Aorta (tissue), 5 donors: ENCODE results near the gene TBX10. TPM values are rescaled to one million over a fixed set of nuclear protein-coding genes. Genes with fewer than 3 reads are reported as not detected.

Experiments
- ATAC-seq: fragments of 200-7000 bp; cut with Tn5 transposase; one replicate; pipeline ENCODE4 v1.9.1; 2022; ENCODE audit warnings: moderate library complexity; ENCODE audit not compliant: low FRiP score
- DNase-seq, 2 donors: peaks; one replicate each; pipeline ENCODE4 v3.0.0-alpha.2; 2020
- H3K27ac ChIP-seq, 2 donors: one replicate each; pipeline ENCODE4 v1.5.1; 2013; ENCODE audit warnings: low read length in 2 of 2, mild to moderate bottlenecking in 2 of 2, moderate library complexity in 2 of 2, control low read depth in 1 of 2, inconsistent platforms in 1 of 2, low read depth in 1 of 2
- H3K27me3 ChIP-seq, 2 donors: one replicate each; pipeline ENCODE4 v1.6.1; 2013; ENCODE audit warnings: control low read depth in 1 of 2, low read length in 1 of 2, mild to moderate bottlenecking in 1 of 2, moderate library complexity in 1 of 2; ENCODE audit not compliant: insufficient read depth in 2 of 2, control insufficient read depth in 1 of 2
- H3K36me3 ChIP-seq, 2 donors: one replicate each; pipeline ENCODE4 v1.6.1; 2013; ENCODE audit warnings: control low read depth in 1 of 2, low read length in 1 of 2, mild to moderate bottlenecking in 1 of 2; ENCODE audit not compliant: insufficient read depth in 2 of 2, control insufficient read depth in 1 of 2
- H3K4me1 ChIP-seq, 2 donors: one replicate each; pipeline ENCODE4 v1.6.1; 2013; ENCODE audit warnings: low read length in 2 of 2, control low read depth in 1 of 2, mild to moderate bottlenecking in 1 of 2, moderate library complexity in 1 of 2; ENCODE audit not compliant: insufficient read depth in 2 of 2, control insufficient read depth in 1 of 2
- H3K4me3 ChIP-seq, 2 donors: one replicate each; pipeline ENCODE4 v1.5.1; 2013; ENCODE audit warnings: low read length in 2 of 2, control low read depth in 1 of 2, mild to moderate bottlenecking in 1 of 2
- H3K9me3 ChIP-seq: one replicate; pipeline ENCODE4 v1.6.1; 2013; ENCODE audit warnings: mild to moderate bottlenecking, low read length; ENCODE audit not compliant: control insufficient read depth
- WGBS, 2 donors: extraction: QIAGEN DNeasy Blood & Tissue Kit; methylation state at CpG; one replicate each; pipeline ENCODE4 v1.1.7; 2013; 5-methylcytosine and 5-hydroxymethylcytosine counted together
- intact Hi-C, 2 donors: fragments of 100-400 bp; cut with DNase I; formaldehyde crosslinking; loops; one replicate each; pipeline versions ENCODE4 v1.14.2 to v1.15.0; 2022
- polyA plus RNA-seq, 2 donors: library from polyadenylated mRNA; stranded (reverse); fragments of 200-250 nt; gene quantifications; one replicate each; pipeline ENCODE4 v1.2.3, GENCODE V29; 2013
- total RNA-seq, 2 donors: library from RNA; stranded (reverse); fragmentation: NEBNext Ultra II Directional; extraction: Animal tissue kit (Norgen Biotek cat#: 25700); gene quantifications; one replicate each; pipeline ENCODE4 v1.2.1, GENCODE V29; 2021
- donor health status: healthy with polysubstance abuse.
- donor health status: Bipolar disorder and iron deficiency.
- donor health status: DM: no; HTN: no; CAD: no.
- donor health status: DM: no; HTN: no; CAD: no.
- donor health status: DM: yes; HTN: yes; CAD: no.

TBX10 gene
- total and polyA plus RNA-seq, 4 donors: 0.23 to 5.4 TPM; not detected in 2

- DNase-seq: peak; percentile 95 to 98
- ATAC-seq: peak; percentile 97
Measured at GRCh38 chr11:67583247-67584204, 56.0 kb downstream of the TBX10 start, which contains the start of gene GSTP1. Gene GSTP1, plus strand, starts transcription at chr11:67583812. Its CDS starts 32 bp downstream, at chr11:67583844.

GRCh38 chr11:67582011-67582410 lies 57.6 kb downstream of the TBX10 start:
- Histone ChIP-seq H3K27ac (no peak overlapping the region), H3K4me3 (no peak overlapping the region), H3K36me3 (peaks cover 0 to 5% of the 10 kb centered on the region in 2 donors), H3K9me3 (no peaks in the 10 kb centered on the region), H3K4me1 (no peaks in the 10 kb centered on the region), H3K27me3 (no peaks in the 10 kb centered on the region)
- ATAC-seq: no peak
- DNase-seq: no peak
- intact Hi-C loops: loop anchor here in 1 of 2 donors (5.0 kb wide), 3 partner anchors 75 to 180 kb away; partner anchors contain the start of genes CDK2AP2, PITPNM1, PPP1CA and TBC1D10C
- 89 to 91% methylated on average over 4 of the region's 4 CpGs for WGBS, 2 donors

More at GRCh38 chr11:67583247-67584204, 56.0 kb downstream of the TBX10 start, which contains the start of gene GSTP1:
- Histone ChIP-seq H3K27me3 (no peaks in the 10 kb centered on the region), H3K9me3 (no peaks in the 10 kb centered on the region), H3K4me3 (peak within 1 kb of the TSS; percentile 58 to 69), H3K27ac (peak within 1 kb of the TSS; percentile 80 to 95), H3K36me3 (peaks cover 0 to 5% of the 10 kb centered on the region in 2 donors), H3K4me1 (no peaks in the 10 kb centered on the region)
- intact Hi-C loops: loop anchor here in 1 of 2 donors (1.0 to 5.0 kb wide), 4 partner anchors 25 to 181 kb away; partner anchors contain the start of genes CDK2AP2, PITPNM1, PPP1CA and TBC1D10C
- 2% methylated on average over 57 to 81 of the region's 81 CpGs for WGBS, 2 donors

GRCh38 chr11:67581469-67581868 lies 58.1 kb downstream of the TBX10 start:
- H3K4me1 ChIP-seq: no peaks in the 10 kb centered on the region
- intact Hi-C loops: loop anchor here in 1 of 2 donors (5.0 kb wide), 3 partner anchors 74 to 179 kb away; partner anchors contain the start of genes CDK2AP2, PITPNM1, PPP1CA and TBC1D10C
- H3K27ac ChIP-seq: no peak overlapping the region
- no peak for DNase-seq
- H3K36me3 ChIP-seq: peaks cover 0 to 5% of the 10 kb centered on the region in 2 donors
- no peaks in the 10 kb centered on the region for H3K27me3 ChIP-seq
- no peak for ATAC-seq
- no peaks in the 10 kb centered on the region for H3K9me3 ChIP-seq
- 74 to 80% methylated on average over 11 of the region's 11 CpGs for WGBS, 2 donors
- H3K4me3 ChIP-seq: no peak overlapping the region

Other genes starting within 250 kb of the TBX10 start
- 10 to 100 TPM; 14.6 to 25.1 TPM for gene RAD9A, start 247.8 kb downstream of the TBX10 start, total RNA-seq
- 10 to 100 TPM in 1 of 2 donors, 1 to 10 TPM in 1; 8.8 to 56.2 TPM for gene RAD9A, start 247.8 kb downstream of the TBX10 start, polyA plus RNA-seq
- 10 to 100 TPM; 61.7 to 64.8 TPM for gene PPP1CA, start 237.9 kb downstream of the TBX10 start, total RNA-seq
- gene PPP1CA, start 237.9 kb downstream of the TBX10 start, polyA plus RNA-seq: 10 to 100 TPM; 79.6 to 92.0 TPM
- gene TBC1D10C, start 235.7 kb downstream of the TBX10 start, total RNA-seq: 1 to 10 TPM; 4.2 to 9.5 TPM
- 1 to 10 TPM; 1.9 to 2.3 TPM for gene TBC1D10C, start 235.7 kb downstream of the TBX10 start, polyA plus RNA-seq
- gene CARNS1, start 224.1 kb downstream of the TBX10 start, total RNA-seq: 1 to 10 TPM; 7.0 to 9.3 TPM
- 1 to 10 TPM in 1 of 2 donors, under 1 TPM in 1; 0.38 to 8.1 TPM for gene CARNS1, start 224.1 kb downstream of the TBX10 start, polyA plus RNA-seq
- 10 to 100 TPM; 30.8 to 37.7 TPM for gene RPS6KB2, start 211.3 kb downstream of the TBX10 start, total RNA-seq
- gene RPS6KB2, start 211.3 kb downstream of the TBX10 start, polyA plus RNA-seq: 10 to 100 TPM; 38.2 to 84.8 TPM
- 1 to 10 TPM; 2.9 to 4.8 TPM for gene PTPRCAP, start 202.1 kb downstream of the TBX10 start, total RNA-seq
- 10 to 100 TPM in 1 of 2 donors, 1 to 10 TPM in 1; 2.0 to 13.8 TPM for gene PTPRCAP, start 202.1 kb downstream of the TBX10 start, polyA plus RNA-seq
- gene CORO1B, start 196.3 kb downstream of the TBX10 start, total RNA-seq: 10 to 100 TPM; 77.6 to 79.6 TPM
- 10 to 100 TPM; 45.7 to 96.7 TPM for gene CORO1B, start 196.3 kb downstream of the TBX10 start, polyA plus RNA-seq
- not detected for gene GPR152, start 187.0 kb downstream of the TBX10 start, total RNA-seq
- gene GPR152, start 187.0 kb downstream of the TBX10 start, polyA plus RNA-seq: not detected
- gene CABP4, start 184.4 kb downstream of the TBX10 start, total RNA-seq: 1 to 10 TPM; 2.4 TPM
- 1 to 10 TPM in 1 of 2 donors, under 1 TPM in 1; 0.33 to 3.9 TPM for gene CABP4, start 184.4 kb downstream of the TBX10 start, polyA plus RNA-seq
- 10 to 100 TPM; 34.1 to 37.6 TPM for gene TMEM134, start 170.5 kb downstream of the TBX10 start, total RNA-seq
- 10 to 100 TPM; 20.0 to 63.2 TPM for gene TMEM134, start 170.5 kb downstream of the TBX10 start, polyA plus RNA-seq
- 10 to 100 TPM; 61.2 to 63.1 TPM for gene AIP, start 156.7 kb downstream of the TBX10 start, total RNA-seq
- 100 to 1,000 TPM; 105 to 141 TPM for gene AIP, start 156.7 kb downstream of the TBX10 start, polyA plus RNA-seq
- gene PITPNM1, start 134.4 kb downstream of the TBX10 start, total RNA-seq: 10 to 100 TPM; 40.5 to 48.8 TPM
- 10 to 100 TPM; 11.8 to 22.5 TPM for gene PITPNM1, start 134.4 kb downstream of the TBX10 start, polyA plus RNA-seq
- 10 to 100 TPM; 40.8 to 65.6 TPM for gene CDK2AP2, start 131.6 kb downstream of the TBX10 start, total RNA-seq
- 100 to 1,000 TPM in 1 of 2 donors, 10 to 100 TPM in 1; 87.3 to 105 TPM for gene CDK2AP2, start 131.6 kb downstream of the TBX10 start, polyA plus RNA-seq
- not detected for gene CABP2, start 116.3 kb downstream of the TBX10 start, total RNA-seq
- not detected for gene CABP2, start 116.3 kb downstream of the TBX10 start, polyA plus RNA-seq
- gene GSTP1, start 56.0 kb downstream of the TBX10 start, total RNA-seq: 100 to 1,000 TPM; 371 to 432 TPM
- gene GSTP1, start 56.0 kb downstream of the TBX10 start, polyA plus RNA-seq: 100 to 1,000 TPM; 559 to 782 TPM
- gene NDUFV1, start 32.8 kb downstream of the TBX10 start, total RNA-seq: 100 to 1,000 TPM; 113 to 123 TPM
- 100 to 1,000 TPM; 104 to 295 TPM for gene NDUFV1, start 32.8 kb downstream of the TBX10 start, polyA plus RNA-seq
- gene NUDT8, start 9.8 kb downstream of the TBX10 start, total RNA-seq: 1 to 10 TPM; 4.6 to 6.8 TPM
- gene NUDT8, start 9.8 kb downstream of the TBX10 start, polyA plus RNA-seq: 1 to 10 TPM; 4.1 to 9.5 TPM
- not detected for gene ACY3, start 11.0 kb upstream of the TBX10 start, total RNA-seq
- gene ACY3, start 11.0 kb upstream of the TBX10 start, polyA plus RNA-seq: 1 to 10 TPM in 1 of 2 donors, not detected in 1; 8.3 TPM
- not detected for gene ALDH3B2, start 34.9 kb upstream of the TBX10 start, total RNA-seq
- under 1 TPM in 1 of 2 donors, not detected in 1; 0.05 TPM for gene ALDH3B2, start 34.9 kb upstream of the TBX10 start, polyA plus RNA-seq